NCI-H345 treated with DMSO at 0.1 percent for 48 hours (cell line): ENCODE measurements around the gene CMSS1.
A peak's percentile ranks its signal among the peaks of the same experiment; 100 is the strongest.

Experiments used
- DNase-seq: peaks from one replicate; lab custom pipeline; 2025; ENCODE audit not compliant: unreplicated experiment; lab: John Stamatoyannopoulos, UW

CMSS1 gene

DNA sequence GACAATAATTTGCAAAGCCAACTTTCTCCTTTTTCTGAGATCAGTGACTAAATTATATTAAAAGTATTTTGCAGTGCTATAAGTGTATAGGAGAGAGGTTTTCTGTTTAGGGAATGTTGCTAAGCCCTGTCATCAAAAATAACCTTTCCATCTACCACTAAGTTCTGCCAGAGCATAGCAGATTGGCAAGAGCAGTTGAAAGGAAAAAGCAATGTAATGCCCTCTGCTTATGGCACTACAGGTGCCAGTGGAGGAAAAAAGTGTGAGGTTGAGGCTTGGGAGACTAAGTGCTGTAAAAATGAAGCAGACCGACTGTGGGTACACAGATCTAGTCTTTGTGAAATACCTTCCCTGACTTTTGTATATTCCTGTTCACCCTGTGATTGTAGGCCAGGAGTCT is 285.1 kb downstream of the CMSS1 start:
- DNase-seq, result no peak

DNA sequence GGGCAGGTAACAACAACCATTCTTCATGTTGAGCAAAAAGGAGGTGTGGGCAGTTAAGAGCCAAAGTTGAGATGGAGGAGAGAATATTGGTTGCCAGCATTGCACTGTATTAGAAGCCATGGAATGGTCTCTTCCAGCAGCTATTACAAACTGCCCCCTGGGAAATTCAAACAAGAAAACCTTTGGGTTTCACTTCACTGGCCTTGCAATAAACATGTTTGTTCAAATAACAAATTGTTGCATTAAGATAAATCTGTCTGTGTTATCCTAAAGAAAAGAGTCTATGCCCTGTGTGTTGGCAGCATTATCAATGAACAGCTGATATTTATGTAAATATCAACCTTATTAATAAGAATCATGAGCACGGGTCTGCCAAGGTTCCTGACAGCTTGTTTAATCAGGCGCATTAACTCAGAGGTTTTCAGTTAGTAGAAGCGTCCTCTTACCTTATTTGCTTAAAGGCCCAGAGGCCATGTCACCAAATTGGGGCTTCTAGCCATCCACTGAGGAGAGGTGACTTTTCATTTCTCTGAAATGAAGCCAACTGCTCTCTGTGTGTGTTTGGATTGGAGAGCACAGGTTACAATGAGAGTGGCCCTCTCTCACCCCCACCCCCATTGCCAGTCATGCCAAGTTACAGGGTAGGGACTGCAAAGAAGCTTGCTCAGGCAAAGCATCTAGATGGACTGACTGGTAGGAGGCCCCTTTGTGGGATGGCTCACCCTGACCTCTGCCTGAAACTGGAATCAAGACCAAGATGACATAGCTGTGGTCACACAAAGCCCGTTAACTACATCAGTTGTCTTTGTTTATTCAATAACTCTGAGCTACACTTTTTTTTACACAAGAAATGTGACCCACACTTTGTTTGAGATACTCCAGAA is 286.1 kb downstream of the CMSS1 start:
- DNase-seq, result no peak

DNA sequence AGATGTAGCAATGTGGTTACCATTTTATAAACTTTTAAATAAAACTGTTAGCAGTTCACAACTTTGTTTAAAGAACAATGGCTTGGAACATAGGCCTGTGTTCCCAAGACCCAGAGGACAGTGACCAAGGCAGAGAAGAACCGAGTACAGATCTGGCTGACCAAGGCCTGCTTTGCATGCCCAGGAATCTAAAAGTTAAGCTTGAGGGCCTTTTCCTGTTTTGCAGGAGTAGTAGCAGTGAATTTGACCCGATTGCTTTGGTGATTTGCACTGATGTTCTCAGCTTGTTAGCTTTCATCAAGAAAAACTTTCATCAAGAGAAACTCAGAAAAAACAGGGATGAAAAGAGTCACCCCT is 286.8 kb downstream of the CMSS1 start:
- DNase-seq, result no peak

DNA sequence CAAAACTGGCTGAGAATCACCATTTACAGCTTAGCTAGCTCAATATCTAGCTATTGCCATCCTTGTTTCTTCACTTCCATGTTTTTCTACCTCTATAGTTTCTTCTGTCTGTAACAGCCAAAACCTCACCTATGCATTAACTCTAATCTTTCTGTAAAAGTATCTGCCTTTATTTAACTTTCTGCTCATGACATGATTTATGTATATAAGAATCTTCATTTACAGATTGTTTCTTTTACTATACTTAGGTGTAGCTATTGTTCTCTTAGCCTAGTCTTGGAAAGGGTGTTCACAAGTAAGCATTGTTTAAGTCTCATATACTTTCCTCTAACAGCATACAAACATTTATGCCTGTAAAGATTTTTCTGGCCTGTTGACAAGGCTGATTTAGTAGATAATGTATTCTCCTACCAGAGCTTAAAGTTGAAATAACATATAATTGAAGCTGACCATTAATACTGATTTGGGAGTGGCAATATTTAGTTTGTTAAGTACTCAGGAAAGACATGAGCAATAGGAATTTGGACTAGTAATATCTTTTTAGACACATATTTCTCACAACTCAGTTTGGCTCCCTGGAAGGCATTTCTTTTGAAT is 287.3 kb downstream of the CMSS1 start:
- no peak for DNase-seq

DNA sequence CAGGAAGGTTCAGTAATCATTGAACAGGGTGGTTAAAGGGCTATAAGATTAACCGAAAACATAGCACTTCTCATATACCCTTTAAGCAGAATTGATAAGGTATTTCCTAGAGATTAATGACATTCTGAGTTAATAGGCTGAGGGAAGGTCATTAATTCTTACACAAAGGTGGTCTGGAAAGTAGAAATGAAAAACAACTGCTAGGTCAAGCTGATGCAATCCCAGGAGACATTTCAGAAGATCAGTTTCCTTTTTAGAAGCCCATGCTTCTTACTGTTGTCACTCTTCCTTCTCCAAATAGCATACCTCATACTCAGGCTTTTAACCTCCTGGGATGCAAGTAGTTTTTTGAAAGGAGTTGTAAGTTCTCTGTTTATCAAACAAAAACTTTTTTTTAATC is 287.8 kb downstream of the CMSS1 start:
- DNase-seq, result no peak

DNA sequence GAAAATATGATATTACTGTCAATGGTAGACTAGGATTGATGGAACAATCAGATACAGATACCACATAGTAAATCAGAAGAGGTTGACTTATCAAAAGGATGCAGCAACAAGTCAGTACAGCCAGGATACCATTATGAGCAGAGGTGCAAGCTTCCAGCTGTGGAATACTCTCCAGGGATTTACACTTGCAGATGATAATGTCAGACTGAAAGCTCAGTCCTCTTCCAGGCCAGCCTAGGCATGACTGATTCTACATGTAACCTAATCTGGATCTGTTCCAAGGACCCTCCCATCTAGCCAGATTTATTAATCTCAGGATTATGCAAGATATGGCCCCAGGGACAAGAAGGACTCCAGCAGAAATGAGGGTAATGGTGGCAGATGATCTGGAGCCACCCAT is 288.4 kb downstream of the CMSS1 start:
- peak; percentile 11 for DNase-seq

DNA sequence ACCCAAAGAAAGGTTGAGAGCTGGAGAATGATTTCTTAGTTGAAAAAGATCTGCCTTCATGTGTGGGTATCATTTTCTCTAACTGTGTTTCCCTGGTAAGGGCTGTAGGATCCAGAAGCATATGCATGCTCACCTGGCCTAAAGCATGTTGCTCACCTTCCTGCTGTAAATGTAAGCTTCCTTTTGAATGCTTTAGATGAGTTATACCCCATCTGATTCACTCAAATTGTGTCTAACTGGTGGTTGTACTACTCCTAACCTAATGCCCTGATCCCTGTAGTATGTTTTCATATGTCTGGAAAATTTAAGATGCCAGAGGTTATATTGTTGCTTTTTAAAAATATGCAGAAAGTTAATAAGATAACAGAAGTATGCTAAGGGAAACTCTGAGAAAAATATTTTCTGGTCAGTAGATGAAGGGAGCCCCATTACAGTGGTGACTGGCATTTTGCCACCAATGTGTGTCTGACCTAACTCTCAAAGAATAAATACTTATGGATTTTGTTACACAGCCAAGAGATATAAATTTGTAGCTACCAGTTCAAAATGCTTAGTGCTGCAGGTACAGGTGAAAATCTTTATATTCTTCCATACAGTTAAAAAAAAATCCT is 289.0 kb downstream of the CMSS1 start:
- DNase-seq, result no peak

DNA sequence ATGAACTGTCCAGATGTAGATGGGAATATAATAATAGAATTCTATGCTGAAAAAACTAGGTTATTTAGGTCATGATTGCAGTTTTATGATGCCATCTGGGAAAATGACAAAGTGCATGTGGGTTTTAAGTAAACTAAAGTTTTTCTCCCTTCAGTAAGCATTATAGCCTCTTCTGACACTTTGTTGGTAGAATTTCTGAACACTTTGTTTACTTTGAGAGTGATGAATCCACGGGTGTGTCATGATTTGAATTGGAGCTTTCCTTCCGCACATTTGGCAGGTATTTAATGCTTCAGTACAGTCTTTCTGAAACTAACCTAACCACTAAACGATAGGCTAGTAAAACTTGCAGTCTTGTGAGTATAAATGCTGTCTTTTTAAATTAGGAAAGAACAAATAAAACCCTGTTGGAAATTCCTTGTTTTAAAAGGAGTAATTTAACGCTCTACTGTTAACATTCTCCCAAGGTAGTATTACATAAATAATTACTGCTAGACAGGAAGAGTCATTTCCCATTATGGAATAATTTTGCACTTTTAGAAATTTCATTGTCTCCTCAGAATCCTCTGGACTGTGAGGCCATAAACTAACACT is 289.7 kb downstream of the CMSS1 start:
- DNase-seq, result no peak

DNA sequence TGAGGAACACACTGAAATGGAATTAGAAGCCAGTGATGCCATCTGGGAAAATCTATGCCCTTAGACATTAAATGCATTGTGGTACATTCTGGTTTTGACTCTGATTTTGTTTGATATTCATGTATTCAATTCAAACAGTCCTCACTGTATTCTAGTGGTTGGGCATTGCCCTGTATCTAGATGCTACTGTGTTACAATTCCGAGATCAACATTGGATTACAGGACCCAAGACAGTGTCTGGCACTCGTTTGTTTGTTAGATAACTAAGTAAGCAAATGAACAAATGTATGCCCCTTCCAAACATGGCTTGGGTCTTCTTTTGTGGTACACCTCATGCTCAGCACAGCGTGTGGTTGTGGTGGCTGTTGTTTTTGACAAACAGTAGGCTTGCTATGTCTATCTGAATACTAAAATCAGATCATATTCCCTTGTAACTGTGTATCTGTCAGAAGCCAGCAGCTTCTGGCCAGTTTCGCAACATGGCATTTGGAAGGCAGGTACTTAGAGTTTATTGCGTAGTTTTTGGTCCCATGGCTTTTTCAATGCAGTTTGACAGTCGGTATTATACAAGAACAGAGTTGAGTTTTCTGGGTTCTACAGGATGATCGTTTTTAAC is 290.9 kb downstream of the CMSS1 start:
- no peak for DNase-seq

DNA sequence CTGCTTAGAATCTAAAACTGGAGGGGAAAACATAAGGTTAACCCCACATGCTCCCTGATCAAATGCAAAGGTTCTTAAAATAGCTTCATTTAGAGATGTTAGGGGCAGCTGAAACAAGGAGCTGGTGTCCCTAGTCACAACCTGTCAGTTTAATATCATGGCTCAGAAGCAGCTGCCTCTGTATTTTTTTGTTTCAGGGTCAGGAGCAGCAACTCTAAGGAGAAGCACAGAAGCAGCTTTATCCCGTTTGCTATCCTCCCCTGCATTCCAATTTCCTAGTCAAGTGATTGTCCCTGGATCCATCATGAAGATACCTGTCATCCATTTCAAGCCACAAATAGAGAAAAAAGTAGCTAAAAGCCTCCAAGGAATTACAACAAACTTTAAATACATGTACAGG is 292.5 kb downstream of the CMSS1 start:
- no peak for DNase-seq

DNA sequence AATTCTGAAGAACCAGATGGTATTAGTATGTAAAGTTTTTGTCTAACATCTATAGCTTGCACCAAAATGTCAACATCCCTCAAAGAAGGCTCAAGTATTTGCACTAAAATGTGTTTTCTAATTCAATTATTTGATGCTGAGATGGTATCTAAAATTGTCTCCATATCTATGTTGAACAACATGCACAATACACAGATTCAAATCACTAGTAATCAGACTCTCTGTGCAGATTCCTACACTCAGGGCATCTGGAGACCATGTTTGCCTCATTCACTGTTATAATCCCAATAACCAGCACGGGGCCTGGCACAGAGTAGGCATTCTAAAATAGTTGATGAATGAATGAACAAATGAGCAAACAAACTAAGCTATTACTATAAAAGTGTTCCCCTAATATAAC is 294.1 kb downstream of the CMSS1 start:
- no peak for DNase-seq

DNA sequence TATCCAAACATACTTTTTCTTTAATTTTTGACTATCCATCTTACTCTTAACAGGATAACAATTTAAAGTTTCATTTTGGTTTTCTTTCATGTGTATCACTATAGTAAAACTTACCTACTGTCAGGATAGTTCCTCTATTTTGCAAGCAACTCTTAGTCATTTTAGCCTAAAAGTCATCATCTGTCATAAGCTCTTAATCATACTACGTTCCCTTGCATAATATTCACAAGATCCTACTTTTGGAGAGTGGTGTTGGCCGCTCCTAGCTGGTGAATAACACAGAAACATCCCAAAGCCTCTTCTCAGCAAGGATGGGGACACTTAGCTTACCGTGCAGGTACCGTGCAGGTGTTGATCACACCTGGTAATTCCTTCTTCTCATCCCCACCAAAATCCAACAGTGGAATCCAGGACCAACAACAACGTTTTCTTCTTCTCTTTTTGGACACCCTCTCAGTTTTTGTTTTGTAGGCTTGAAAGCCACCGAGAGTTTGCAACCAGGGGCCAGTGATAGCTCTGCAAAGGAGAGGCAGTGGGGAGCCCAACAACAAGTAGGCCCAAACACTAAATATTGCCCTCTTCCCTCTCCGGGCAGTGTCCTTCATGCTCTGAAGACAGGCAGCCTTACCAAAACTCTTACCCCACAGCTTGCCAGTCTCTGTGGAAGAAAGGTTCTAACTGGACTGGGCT is 296.2 kb downstream of the CMSS1 start:
- no peak for DNase-seq

DNA sequence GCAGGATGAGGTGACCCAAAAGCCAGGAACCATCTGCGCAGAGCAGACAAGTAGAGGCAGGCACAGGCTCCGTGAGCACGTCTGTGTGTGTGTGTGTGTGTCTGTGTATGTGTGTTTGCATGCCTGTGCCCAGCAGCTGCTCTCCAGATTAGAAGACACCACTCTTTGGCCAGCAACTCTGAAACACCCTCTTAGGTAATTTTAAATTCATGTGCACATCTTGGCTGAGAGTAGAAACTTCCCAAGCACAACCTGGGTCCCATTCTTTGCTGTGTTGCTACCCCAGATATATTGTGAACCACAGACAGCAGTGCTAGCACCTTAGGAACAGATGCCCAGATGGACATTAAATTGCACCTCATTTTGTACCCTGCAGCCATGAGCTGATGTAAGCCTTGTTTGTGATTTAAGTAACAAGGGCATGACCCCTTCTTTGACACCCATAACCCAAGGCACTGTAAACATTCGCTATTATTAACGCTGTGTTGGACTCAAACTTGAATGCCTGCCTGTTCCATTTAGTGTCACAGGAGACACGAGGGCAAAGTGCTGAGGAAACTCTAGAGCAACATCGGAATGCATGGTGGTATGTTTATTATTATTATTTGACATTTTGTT is 296.9 kb downstream of the CMSS1 start, which contains the start of gene FILIP1L:
Gene FILIP1L (minus strand): TSS at position 89 of the 618 bp plus-strand sequence.
- no peak for DNase-seq

DNA sequence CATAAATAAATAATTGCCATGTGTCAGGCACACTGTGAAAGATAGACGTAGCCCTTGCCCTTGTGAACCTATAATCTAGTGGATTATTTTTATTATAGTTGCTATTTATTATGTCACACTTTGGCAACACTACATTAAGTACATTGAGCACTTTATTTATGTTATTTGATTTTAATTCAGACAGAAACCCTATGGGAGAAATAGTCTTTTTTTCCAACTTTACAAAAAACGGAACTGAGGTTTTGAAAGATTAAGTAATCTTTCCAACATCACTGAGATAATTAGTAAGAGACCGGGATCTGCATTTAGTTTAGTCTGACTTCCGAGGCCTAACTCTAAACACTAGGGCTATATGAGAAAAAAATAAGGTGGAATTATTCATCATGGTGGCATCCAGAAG is 299.4 kb downstream of the CMSS1 start:
- DNase-seq, result no peak

DNA sequence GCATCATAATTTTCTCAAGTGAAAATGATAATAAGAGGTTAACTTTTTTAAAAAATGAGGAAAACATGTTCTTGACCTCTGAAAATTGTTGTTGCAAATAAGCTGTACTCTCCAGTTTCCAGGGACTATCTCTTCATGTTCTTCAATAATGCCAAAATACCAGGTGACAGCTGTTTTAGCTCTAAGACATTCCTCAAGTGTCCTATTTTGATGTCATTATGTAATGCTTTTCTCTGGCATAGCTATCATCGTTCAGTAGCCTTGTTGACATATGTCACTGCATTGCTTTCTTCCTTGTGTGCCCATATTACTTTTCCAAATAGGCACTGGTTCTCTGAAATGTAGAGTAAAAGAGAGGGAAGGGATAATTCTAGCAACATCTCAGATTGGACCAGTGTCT is 302.4 kb downstream of the CMSS1 start:
- DNase-seq, result no peak

DNA sequence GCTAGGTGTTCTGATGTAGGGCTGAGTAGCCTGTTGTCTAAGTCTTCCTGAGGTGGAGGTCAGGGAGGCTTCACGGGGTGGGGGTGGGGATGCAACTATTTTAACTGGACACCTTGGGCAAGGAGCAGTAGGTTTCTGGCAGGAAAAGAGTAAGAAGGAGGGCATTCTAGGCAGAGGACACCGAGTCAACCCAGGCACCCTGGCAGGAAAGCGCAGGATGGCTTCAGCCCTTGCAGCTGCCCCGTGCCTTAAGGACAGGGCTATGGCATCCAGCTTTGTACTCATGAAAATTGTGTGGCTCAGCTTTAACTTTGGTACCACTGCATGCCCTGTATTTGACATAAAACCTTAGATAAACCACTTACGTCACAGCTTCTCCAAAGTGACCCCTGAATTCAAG is 303.0 kb downstream of the CMSS1 start:
- no peak for DNase-seq

DNA sequence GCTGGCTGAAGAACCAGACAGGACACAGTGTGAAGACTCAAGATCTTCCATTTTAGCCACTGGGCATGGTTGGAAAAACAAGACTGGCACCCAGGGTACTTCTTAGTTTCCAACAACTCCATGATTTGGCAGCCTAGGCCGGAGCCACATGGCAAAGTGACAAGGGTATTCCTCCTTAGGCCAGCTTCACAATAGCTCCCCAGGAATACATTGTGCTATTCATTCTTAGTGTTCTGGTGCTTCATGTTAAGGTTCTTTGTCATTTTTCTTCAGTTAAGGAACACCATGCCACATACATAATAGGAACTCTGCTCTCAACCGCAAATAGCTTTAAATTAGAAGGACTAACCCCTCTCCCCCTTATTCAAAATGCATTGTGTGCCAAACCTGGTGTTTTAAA is 304.7 kb downstream of the CMSS1 start:
- no peak for DNase-seq

DNA sequence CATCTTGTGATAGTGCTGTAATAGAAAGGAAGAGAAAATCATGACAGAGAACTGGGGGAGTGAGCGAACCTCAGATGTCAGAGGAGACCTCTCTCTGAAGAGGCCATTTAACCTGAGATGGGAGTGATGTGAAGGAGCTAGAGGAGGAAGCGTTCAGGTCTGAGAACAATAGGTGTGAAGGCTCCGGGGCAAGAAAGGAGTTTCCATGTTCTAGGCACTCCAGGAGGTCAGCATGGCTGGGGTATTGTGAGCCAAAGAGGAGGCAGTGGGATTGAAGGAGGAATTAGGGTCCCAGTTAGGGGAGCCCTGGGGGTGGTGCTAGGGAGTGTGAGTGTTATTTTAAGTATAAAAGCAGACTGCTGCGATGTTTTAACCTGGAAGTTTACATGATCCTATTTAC is 305.4 kb downstream of the CMSS1 start:
- no peak for DNase-seq

DNA sequence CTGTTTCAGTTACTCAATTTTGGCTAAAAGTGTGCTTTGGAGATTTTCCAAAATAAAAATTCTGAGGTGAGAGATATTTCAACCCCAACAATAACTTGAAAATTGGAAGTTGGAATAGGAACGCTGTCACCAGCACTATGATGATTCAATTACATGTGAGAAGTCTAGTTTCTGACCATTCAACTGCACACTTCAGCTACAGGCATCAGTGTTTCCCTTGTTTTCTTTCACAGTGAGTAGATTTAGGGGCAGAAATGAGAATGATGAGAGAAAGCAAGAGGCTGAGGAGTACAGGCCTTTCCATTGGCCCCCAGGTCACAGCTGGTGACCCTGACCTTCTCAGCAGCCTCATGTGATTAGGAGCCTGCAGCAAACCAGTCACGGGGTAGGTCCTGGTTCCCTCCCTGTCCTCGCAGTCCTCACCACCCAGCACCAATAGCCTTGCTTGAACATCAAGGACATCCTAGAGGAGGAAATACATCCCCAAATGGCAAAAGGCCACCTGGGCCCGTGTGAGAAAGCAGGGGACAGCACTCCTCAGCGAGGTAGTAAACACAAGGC is 306.6 kb downstream of the CMSS1 start:
- DNase-seq, result no peak
